ENCODE measurements around the gene SREK1.

DNA sequence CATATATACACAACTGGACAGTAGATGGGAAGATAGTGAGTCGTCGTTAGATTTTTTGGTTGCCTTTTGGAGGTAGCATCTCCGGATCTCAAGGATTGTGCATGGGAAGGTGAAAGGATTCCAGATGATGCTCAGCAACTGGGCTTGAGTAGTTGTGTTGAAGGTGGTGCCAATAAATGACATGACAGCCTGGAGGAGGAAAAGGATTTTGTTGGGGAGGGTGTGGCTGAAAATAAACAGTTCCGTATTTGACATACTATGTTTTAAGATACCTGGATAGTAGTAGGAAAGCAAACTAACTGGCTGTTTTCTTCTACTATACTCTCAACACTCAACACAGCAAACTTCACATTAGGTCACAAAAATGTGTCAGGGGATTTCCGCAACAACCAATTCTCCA lies 62.4 kb downstream of the SREK1 start:
- TF ChIP-seq, protein P1, sequence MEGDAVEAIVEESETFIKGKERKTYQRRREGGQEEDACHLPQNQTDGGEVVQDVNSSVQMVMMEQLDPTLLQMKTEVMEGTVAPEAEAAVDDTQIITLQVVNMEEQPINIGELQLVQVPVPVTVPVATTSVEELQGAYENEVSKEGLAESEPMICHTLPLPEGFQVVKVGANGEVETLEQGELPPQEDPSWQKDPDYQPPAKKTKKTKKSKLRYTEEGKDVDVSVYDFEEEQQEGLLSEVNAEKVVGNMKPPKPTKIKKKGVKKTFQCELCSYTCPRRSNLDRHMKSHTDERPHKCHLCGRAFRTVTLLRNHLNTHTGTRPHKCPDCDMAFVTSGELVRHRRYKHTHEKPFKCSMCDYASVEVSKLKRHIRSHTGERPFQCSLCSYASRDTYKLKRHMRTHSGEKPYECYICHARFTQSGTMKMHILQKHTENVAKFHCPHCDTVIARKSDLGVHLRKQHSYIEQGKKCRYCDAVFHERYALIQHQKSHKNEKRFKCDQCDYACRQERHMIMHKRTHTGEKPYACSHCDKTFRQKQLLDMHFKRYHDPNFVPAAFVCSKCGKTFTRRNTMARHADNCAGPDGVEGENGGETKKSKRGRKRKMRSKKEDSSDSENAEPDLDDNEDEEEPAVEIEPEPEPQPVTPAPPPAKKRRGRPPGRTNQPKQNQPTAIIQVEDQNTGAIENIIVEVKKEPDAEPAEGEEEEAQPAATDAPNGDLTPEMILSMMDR (IDR thresholded peaks at IDR 0.05), result no peak
- no peak for TF ChIP-seq POLR2AphosphoS5 (IDR thresholded peaks at IDR 0.05)
- TF ChIP-seq POLR2A (IDR thresholded peaks at IDR 0.05), result no peak
